Measurements from ENCODE around the gene CCL28.

GRCh38 chr5:43370352-43370751, 41.8 kb downstream of the CCL28 start:
- TF ChIP-seq, protein P1, sequence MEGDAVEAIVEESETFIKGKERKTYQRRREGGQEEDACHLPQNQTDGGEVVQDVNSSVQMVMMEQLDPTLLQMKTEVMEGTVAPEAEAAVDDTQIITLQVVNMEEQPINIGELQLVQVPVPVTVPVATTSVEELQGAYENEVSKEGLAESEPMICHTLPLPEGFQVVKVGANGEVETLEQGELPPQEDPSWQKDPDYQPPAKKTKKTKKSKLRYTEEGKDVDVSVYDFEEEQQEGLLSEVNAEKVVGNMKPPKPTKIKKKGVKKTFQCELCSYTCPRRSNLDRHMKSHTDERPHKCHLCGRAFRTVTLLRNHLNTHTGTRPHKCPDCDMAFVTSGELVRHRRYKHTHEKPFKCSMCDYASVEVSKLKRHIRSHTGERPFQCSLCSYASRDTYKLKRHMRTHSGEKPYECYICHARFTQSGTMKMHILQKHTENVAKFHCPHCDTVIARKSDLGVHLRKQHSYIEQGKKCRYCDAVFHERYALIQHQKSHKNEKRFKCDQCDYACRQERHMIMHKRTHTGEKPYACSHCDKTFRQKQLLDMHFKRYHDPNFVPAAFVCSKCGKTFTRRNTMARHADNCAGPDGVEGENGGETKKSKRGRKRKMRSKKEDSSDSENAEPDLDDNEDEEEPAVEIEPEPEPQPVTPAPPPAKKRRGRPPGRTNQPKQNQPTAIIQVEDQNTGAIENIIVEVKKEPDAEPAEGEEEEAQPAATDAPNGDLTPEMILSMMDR (IDR thresholded peaks at IDR 0.05; ENCODE audit: insufficient read depth, low read length), result no peak
- no peak for TF ChIP-seq POLR2AphosphoS5 (IDR thresholded peaks at IDR 0.05; ENCODE audit: low read depth)
- no peak for TF ChIP-seq GABPA (IDR thresholded peaks at IDR 0.05; ENCODE audit: low read depth)
